GM12892 (cell line): ENCODE results near the gene PLRG1.

Experiments used
- POLR2A ChIP-seq: IDR thresholded peaks from 2 replicates; pipeline ENCODE4 v1.6.1; 2011; ENCODE audit warnings: low read depth, low read length, control low read depth
- TAF1 ChIP-seq: IDR thresholded peaks from 2 replicates; pipeline ENCODE4 v1.6.1; 2011; ENCODE audit warnings: low read depth, mild to moderate bottlenecking, control low read depth, low read length, borderline replicate concordance

DNA sequence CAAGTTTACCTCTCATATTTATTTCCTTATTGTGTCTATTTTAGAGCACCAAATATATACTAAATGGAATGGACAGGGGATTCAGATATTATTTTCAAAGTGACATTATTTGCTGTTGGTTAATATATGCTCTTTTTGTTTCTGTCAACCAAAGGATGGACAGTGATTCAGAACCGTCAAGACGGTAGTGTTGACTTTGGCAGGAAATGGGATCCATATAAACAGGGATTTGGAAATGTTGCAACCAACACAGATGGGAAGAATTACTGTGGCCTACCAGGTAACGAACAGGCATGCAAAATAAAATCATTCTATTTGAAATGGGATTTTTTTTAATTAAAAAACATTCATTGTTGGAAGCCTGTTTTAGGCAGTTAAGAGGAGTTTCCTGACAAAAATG, 18.8 kb upstream of the PLRG1 start:
- TF ChIP-seq POLR2A: no peak
- TF ChIP-seq TAF1: no peak
